HepG2 (cell line): ENCODE measurements around the gene C1R. TPM values are rescaled to one million over a fixed set of nuclear protein-coding genes. Genes with fewer than 3 reads are reported as not detected.

Source experiments
- ATAC-seq: fragments of 200-7000 bp; cut with Tn5 transposase; 3 replicates; pipeline ENCODE4 v1.9.1; 2020; ENCODE audit warnings: mild to moderate bottlenecking, moderate library complexity
- BruUV-seq: library from RNA; stranded (reverse); fragments of 400-500 nt; replicated peaks from 2 replicates; lab custom pipeline; 2021; lab: Mats Ljungman, UMichigan
- CTCF ChIA-PET: fragments of 300-600 bp; formaldehyde crosslinking; extraction: SDS; loops from one replicate; lab custom pipeline; 2021; ENCODE audit warnings: low total read pairs, inconsistent platforms, low intra/inter-chr PET ratio; lab: Yijun Ruan, JAX
- POLR2A ChIA-PET: fragments of 350-600 bp; sonication (Branson Sonifier 250); formaldehyde crosslinking; loops from one replicate; lab custom pipeline; 2020; ENCODE audit warnings: antibody characterized with exemption, inconsistent platforms; lab: Yijun Ruan, JAX
- DNase-seq: peaks from one replicate; pipeline ENCODE4 v3.0.0-alpha.2; 2015; ENCODE audit warnings: low spot score
- FAIRE-seq: peaks from 3 replicates; lab custom pipeline; 2011; peaks lifted over from hg19 to GRCh38; lab: Jason Lieb, UNC
- H2AFZ ChIP-seq: one replicate; pipeline ENCODE4 v1.6.1; 2011; ENCODE audit warnings: low read length, inconsistent platforms
- H3K27ac ChIP-seq: fragments of 300-600 bp; 3 replicates; pipeline ENCODE4 v1.8.0; 2011; ENCODE audit warnings: mixed run types, mild to moderate bottlenecking, mixed read lengths, low read length, inconsistent platforms; ENCODE audit not compliant: insufficient read depth; ENCODE audit errors: extremely low read length
- H3K27me3 ChIP-seq, 2 experiments: fragments of 200-600 bp in 1 of 2; 2 replicates in 1 of 2; 3 replicates in 1 of 2; pipeline versions ENCODE4 v1.6.0 to v1.8.0; 2011; ENCODE audit warnings: low read length in 2 of 2, mild to moderate bottlenecking in 2 of 2, moderate library complexity in 2 of 2, inconsistent platforms in 1 of 2; ENCODE audit not compliant: insufficient read depth in 2 of 2, control insufficient read depth in 1 of 2
- H3K36me3 ChIP-seq, 2 experiments: fragments of 200-600 bp in 1 of 2; replicated peaks in 1 of 2; 2 replicates in 1 of 2; 3 replicates in 1 of 2; pipeline versions ENCODE4 v1.5.1 to v1.8.0; 2011; ENCODE audit warnings: low read length in 2 of 2, inconsistent platforms in 1 of 2; ENCODE audit not compliant: insufficient read depth in 2 of 2, control insufficient read depth in 1 of 2
- H3K4me1 ChIP-seq: 2 replicates; pipeline ENCODE4 v1.5.1; 2012; ENCODE audit warnings: low read length, inconsistent platforms; ENCODE audit not compliant: insufficient read depth
- H3K4me2 ChIP-seq: 2 replicates; pipeline ENCODE4 v1.6.0; 2011; ENCODE audit warnings: low read depth, low read length, inconsistent platforms
- H3K4me3 ChIP-seq, 3 experiments: fragments of 200-600 bp in 1 of 3; sonication (generic), shearing (Covaris generic) in 1 of 3; replicated peaks in 1 of 3; 2 replicates each; pipeline ENCODE4 v1.5.1; 2011 to 2016; ENCODE audit warnings: low read length in 3 of 3, inconsistent platforms in 2 of 3, low read depth in 2 of 3, mild to moderate bottlenecking in 2 of 3, control low read depth in 1 of 3, mixed read lengths in 1 of 3; ENCODE audit not compliant: insufficient read depth in 1 of 3
- H3K79me2 ChIP-seq: one replicate; pipeline ENCODE4 v1.6.1; 2011; ENCODE audit warnings: low read length, inconsistent platforms; ENCODE audit not compliant: insufficient read depth
- H3K9ac ChIP-seq: 2 replicates; pipeline ENCODE4 v1.6.0; 2011; ENCODE audit warnings: mild to moderate bottlenecking, low read depth, low read length, inconsistent platforms; ENCODE audit not compliant: insufficient read depth
- H3K9me3 ChIP-seq: 2 replicates; pipeline ENCODE4 v1.5.1; 2012; ENCODE audit warnings: mild to moderate bottlenecking, low read length
- H4K20me1 ChIP-seq: 2 replicates; pipeline ENCODE4 v1.6.0; 2011; ENCODE audit warnings: inconsistent platforms, mild to moderate bottlenecking, low read length, moderate library complexity; ENCODE audit not compliant: insufficient read depth
- DMAP1 ChIP-seq: IDR thresholded peaks from 2 replicates; pipeline ENCODE4 v1.6.1; 2016
- FOXO1 ChIP-seq: sonication (generic); formaldehyde crosslinking; IDR thresholded peaks from 2 replicates; pipeline ENCODE4 v1.4.0; 2020; ENCODE audit warnings: missing genetic modification reagents
- KLF12 ChIP-seq: sonication (generic); formaldehyde crosslinking; IDR thresholded peaks from 2 replicates; pipeline ENCODE4 v1.4.0; 2020; ENCODE audit warnings: missing genetic modification reagents, borderline replicate concordance
- SALL1 ChIP-seq: sonication (generic); formaldehyde crosslinking; IDR thresholded peaks from 2 replicates; pipeline ENCODE4 v1.8.0; 2022; ENCODE audit warnings: mild to moderate bottlenecking, missing genetic modification reagents
- XBP1 ChIP-seq: sonication (generic); formaldehyde crosslinking; IDR thresholded peaks from 2 replicates; pipeline ENCODE4 v1.5.0; 2020; ENCODE audit warnings: missing genetic modification reagents
- ZNF543 ChIP-seq: sonication (generic); formaldehyde crosslinking; IDR thresholded peaks from 2 replicates; pipeline ENCODE4 v1.4.0; 2020; ENCODE audit warnings: mild to moderate bottlenecking, missing genetic modification reagents
- ZNF670 ChIP-seq: sonication (generic); formaldehyde crosslinking; IDR thresholded peaks from 2 replicates; pipeline ENCODE4 v1.8.0; 2022; ENCODE audit warnings: mild to moderate bottlenecking, missing genetic modification reagents, borderline replicate concordance
- ZNF850 ChIP-seq: sonication (generic); formaldehyde crosslinking; conservative IDR thresholded peaks from 2 replicates; pipeline ENCODE4 v1.9.0; 2021; ENCODE audit warnings: mild to moderate bottlenecking, missing genetic modification reagents
- WGBS: methylation state at CpG from one replicate; pipeline ENCODE4 v1.1.6; 2017; ENCODE audit warnings: low lambda C conversion rate; 5-methylcytosine and 5-hydroxymethylcytosine counted together
- in situ Hi-C: cut with HindIII; loops from 2 replicates; pipeline ENCODE4 v1.10.0; 2017; ENCODE audit warnings: low pct_unique_long_range_greater_than_20kb; ENCODE audit not compliant: extremely low pct_ligation_motif_present
- intact Hi-C: fragments of 100-400 bp; cut with micrococcal nuclease; formaldehyde crosslinking; loops from one replicate; pipeline ENCODE4 v1.10.0; 2022; ENCODE audit not compliant: unreplicated experiment
- polyA plus RNA-seq, 8 experiments: library from polyadenylated mRNA; depleted of rRNA in 3 of 8; stranded (reverse) in 7 of 8; unstranded in 1 of 8; fragments of >200 nt; fragmentation: Illumina TruSeq in 4 of 8; extraction: Trizol in 4 of 8; gene quantifications; 2 replicates each; pipeline versions ENCODE4 v1.2.1 to v1.2.3, GENCODE V29; 2011 to 2016; ENCODE audit warnings: low read depth in 4 of 8, missing spikeins in 1 of 8, mixed read lengths in 1 of 8; ENCODE audit not compliant: insufficient read depth in 1 of 8
- total RNA-seq, 5 experiments: library from RNA; depleted of rRNA; stranded (reverse); fragments of >200 nt; fragmentation: Illumina TruSeq; extraction: Trizol; gene quantifications; 2 replicates each; pipeline ENCODE4 v1.2.3, GENCODE V29; 2016; ENCODE audit warnings: low read depth in 1 of 5

Gene C1R
- total and polyA plus RNA-seq, 2 of the 13 experiments (the other 11 are each of a cell fraction or from before 2014, with no cell fraction given) = 3.5 to 6.5 TPM

DNA sequence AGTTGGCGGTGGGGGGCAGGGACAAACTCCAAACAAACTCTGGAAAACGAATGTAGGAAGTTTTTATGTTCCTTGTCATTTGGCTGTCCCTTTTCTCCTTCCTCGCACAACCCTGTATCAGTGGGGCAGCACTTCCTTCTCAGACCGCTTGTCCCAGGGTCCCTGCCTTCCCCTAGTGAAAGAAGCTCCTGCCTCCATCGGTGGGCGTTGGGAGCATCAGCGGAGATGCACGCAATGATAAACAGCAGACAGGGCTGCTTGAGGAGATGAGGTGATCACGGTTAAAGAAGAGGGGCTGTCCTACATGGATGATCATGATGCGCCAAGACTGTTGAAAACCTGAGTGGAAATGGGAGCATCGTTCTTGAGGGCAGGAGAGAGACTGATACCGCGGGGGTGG is 31.1 kb downstream of the C1R start:
- TF ChIP-seq SALL1 (CRISPR knock-in tag) (peak; percentile 6; the same call in 1 of the 2 replicates), ZNF670 (CRISPR knock-in tag) (no peak), ZNF543 (CRISPR knock-in tag) (no peak), FOXO1 (no peak), XBP1 (no peak), KLF12 (no peak), ZNF850 (CRISPR knock-in tag) (no peak), DMAP1 (0 out of 2 replicates have a peak, but pooled peaks have one; percentile 12)
- TF ChIP-seq, all 625 proteins: peak for 2
- in situ Hi-C loops (loop anchor here (10.0 kb wide), 1 partner anchor 54 kb away; no protein-coding TSS in a partner anchor), intact Hi-C loops (loop anchor here (2.0 kb wide), 1 partner anchor 18 kb away; no protein-coding TSS in a partner anchor)
- no peaks in the 10 kb centered on the region for H3K79me2 ChIP-seq
- H3K4me2 ChIP-seq = peak overlapping the region; percentile 71
- peak overlapping the region in 2 of 3 experiments; percentile 6 to 27; a peak in 2 of 6 replicates for H3K4me3 ChIP-seq
- no peak for DNase-seq
- BruUV-seq = TSS peak; percentile 77
- ATAC-seq = no peak
- no peaks in the 10 kb centered on the region for H4K20me1 ChIP-seq
- no peak for FAIRE-seq
- H3K9me3 ChIP-seq = no peaks in the 10 kb centered on the region
- ChIA-PET POLR2A (interaction anchor here (1.0 to 3.0 kb wide), 12 partner anchors 12 to 448 kb away, joined by 3 to 45 read pairs (median 4); partner anchors contain the start of genes C12orf57, C1RL, LPCAT3 and RNU7-1), CTCF (interaction anchor here (2.0 to 3.3 kb wide), 3 partner anchors 32 to 52 kb away, joined by 12 to 45 read pairs (median 16); partner anchors contain the start of genes C1R and C1RL)
- H3K9ac ChIP-seq = peak overlapping the region; percentile 25; the same call in 1 of the 2 replicates
- no peaks in the 10 kb centered on the region for H3K36me3 ChIP-seq
- no peak overlapping the region for H3K27ac ChIP-seq
- peaks cover 58% of the 10 kb centered on the region for H3K4me1 ChIP-seq
- H3K27me3 ChIP-seq = no peaks in the 10 kb centered on the region
- peak overlapping the region; percentile 25 for H2AFZ ChIP-seq
- 56% methylated on average over 13 of the region's 13 CpGs for WGBS
